GM19193 (cell line): Measurements from ENCODE around the gene TIRAP.
A peak's percentile ranks its signal among the peaks of the same experiment; 100 is the strongest.

Experiments used
- POLR2A ChIP-seq: IDR thresholded peaks from 4 replicates; pipeline ENCODE4 v1.6.1; 2011; ENCODE audit not compliant: insufficient read depth, insufficient read length; ENCODE audit errors: extremely low read depth

TIRAP gene

GRCh38 chr11:126282736-126283591 is at the start of gene TIRAP:
TIRAP (plus strand) TSS chr11:126283093; CDS start chr11:126290895, 7,802 bp downstream.
- peak; percentile 64 for TF ChIP-seq POLR2A

- no peak for TF ChIP-seq POLR2A
These were observed 49.5 kb upstream of the TIRAP start for GRCh38 chr11:126233391-126233790.

DNA sequence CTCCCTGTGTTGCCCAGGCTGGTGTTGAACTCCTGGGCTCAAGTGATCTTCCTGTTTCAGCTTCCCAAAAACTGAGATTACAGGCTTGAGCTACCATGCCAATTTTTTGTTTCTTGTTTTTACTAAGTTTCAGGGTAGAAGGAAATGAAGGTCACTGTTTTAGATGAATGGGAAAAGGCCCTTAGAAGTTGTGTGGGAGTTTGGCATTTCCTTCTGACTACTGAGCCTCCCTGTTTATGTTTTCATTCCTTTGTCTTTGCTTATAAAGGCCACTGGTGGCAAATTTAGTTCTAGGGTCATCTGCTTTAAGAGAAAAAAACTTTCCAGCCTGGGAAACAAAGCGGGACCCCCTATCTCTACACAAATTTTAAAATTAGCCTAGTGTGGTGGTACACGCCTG is 36.3 kb upstream of the TIRAP start:
- no peak for TF ChIP-seq POLR2A

DNA sequence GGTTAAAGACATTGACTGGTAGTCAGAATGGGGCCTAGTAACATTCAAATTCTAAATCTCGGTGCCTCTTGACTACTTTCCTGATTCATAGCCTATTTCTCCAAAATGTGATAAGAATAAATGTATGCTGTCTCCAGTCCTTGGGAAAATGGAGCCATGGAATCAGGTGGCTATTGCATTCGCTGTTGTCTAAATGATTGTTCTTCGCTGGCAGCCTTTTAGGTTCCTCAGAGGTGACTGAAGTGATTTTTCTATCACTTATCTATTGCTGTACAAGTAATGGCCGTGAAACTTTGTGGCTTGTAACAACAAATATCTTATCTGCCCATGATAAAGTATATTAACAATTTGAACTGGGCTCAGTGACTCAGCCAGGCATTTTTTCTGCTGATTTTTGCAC is 29.6 kb upstream of the TIRAP start:
- TF ChIP-seq POLR2A, result no peak

DNA sequence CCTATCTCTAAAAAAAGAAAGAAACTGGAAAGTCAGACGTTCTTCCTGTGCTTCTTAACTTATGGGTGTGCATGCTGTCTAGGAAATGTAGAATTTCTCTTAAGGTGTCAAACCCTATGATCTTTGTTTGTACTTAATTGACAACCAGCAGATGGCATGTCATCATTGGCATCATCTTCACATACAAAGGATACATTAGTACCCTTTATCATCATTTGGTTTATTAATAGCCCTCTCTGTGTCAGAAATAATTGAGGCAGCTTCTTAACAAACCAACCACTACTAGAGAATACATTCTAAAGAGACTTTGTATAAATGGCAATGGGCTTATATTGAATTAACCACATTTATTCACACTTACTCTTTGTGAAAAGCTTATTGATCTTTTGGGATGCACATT is 28.1 kb upstream of the TIRAP start:
- no peak for TF ChIP-seq POLR2A

DNA sequence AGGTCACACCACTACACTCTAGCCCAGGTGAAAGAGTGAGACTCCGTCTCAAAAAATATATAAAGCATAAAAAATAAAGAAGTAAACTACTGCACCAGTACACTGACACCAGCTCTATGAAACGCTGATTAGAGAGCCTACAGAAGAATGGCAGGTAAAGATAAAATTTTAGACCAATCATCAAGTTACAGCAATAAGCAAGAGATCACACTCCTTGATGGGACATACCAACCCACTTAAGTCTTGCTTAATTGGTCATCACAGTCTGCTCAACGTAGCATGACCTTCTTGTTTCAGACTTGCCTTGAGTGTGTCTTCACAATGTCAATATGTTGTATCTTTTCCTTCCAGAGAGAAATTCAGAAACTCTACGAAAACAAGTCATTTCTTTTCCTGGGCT is 26.7 kb upstream of the TIRAP start:
- no peak for TF ChIP-seq POLR2A

DNA sequence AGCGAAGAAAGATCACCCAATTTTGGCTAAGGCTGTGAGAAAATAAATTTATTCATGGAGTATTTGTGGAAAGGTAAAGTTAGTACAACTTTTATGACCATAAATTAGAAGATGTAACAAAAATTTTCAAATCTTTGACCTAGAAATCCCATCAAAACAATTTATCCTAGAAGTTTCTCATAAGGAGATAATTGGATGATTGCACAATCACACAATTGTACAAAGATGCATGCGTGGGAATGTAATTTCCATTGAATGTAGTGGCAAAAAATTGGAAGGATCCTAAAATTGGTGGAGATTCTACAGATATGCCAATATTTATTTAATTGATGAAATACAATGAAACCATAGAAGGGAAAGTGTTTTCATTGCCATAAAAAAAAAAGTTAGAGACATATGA is 25.7 kb upstream of the TIRAP start:
- TF ChIP-seq POLR2A, result no peak

GRCh38 chr11:126257764-126258163 is 25.1 kb upstream of the TIRAP start:
- TF ChIP-seq POLR2A, result no peak

DNA sequence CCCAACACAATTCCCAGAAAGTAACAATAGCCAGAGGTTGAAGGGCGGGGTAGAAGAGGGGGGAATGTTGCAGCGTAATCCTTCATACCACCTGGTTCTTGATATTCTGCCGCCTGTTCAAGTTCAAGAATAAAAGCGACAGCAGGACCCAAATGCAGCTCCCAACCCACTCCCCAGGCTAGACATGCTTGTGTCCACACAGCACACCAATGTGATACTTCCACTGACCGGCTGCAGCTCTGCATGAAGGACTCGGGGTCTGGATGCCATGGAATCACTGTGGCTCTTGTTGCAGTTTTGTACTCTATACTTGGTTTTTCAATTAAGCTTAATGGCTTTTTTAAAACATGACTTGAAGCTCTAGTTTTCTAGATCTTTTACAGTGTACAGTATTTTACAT is 20.7 kb upstream of the TIRAP start:
- peak; percentile 35 for TF ChIP-seq POLR2A

- peak; percentile 31 for TF ChIP-seq POLR2A
These were observed 19.4 kb upstream of the TIRAP start for GRCh38 chr11:126263489-126263888.

GRCh38 chr11:126265811-126266210 is 17.1 kb upstream of the TIRAP start:
- TF ChIP-seq POLR2A, result no peak

GRCh38 chr11:126267650-126268049 is 15.2 kb upstream of the TIRAP start:
- TF ChIP-seq POLR2A, result no peak

GRCh38 chr11:126268361-126268707 is 14.6 kb upstream of the TIRAP start:
- TF ChIP-seq POLR2A, result no peak

GRCh38 chr11:126268708-126269579 is 13.9 kb upstream of the TIRAP start, which contains the start of the genes FOXRED1 and SRPRA:
FOXRED1 (plus strand) TSS chr11:126269154; CDS start chr11:126269207, 53 bp downstream.
SRPRA (minus strand) TSS chr11:126268895; CDS start chr11:126268804, 91 bp downstream.
- peak; percentile 95 for TF ChIP-seq POLR2A

DNA sequence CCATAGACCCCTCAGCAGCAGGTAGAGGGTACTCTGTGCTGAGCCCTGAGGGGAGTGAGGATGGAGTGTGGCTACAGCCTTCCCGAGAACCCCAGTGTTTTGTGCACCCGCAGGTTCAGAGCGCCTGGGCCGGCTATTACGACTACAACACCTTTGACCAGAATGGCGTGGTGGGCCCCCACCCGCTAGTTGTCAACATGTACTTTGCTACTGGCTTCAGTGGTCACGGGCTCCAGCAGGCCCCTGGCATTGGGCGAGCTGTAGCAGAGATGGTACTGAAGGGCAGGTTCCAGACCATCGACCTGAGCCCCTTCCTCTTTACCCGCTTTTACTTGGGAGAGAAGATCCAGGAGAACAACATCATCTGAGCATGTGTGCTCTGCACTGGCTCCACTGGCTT is 5.6 kb upstream of the TIRAP start:
- no peak for TF ChIP-seq POLR2A
